GM23338 (cell line): Measurements from ENCODE around the gene RFWD3. TPM values are rescaled to one million over a fixed set of nuclear protein-coding genes. Genes with fewer than 3 reads are reported as not detected.

Experiments used
- ATAC-seq: fragments of 200-7000 bp; cut with Tn5 transposase; 3 replicates; pipeline ENCODE4 v1.9.1; 2020
- DNase-seq: peaks from one replicate; pipeline ENCODE4 v3.0.0-alpha.2; 2015; ENCODE audit warnings: low spot score
- H2AFZ ChIP-seq: fragments of 200-600 bp; sonication (generic); 2 replicates; pipeline ENCODE4 v1.8.0; 2016; ENCODE audit warnings: antibody characterized with exemption, mild to moderate bottlenecking, moderate library complexity
- H3F3A ChIP-seq: fragments of 200-600 bp; sonication (generic); replicated peaks from 2 replicates; pipeline ENCODE4 v1.8.0; 2017; ENCODE audit warnings: antibody characterized with exemption, mixed run types, low read depth
- H3K27ac ChIP-seq: fragments of 200-600 bp; sonication (generic); 2 replicates; pipeline ENCODE4 v1.6.1; 2016; ENCODE audit warnings: low read depth
- H3K27me3 ChIP-seq: fragments of 200-600 bp; sonication (generic); 2 replicates; pipeline ENCODE4 v1.8.0; 2016; ENCODE audit warnings: mild to moderate bottlenecking, mixed run types, moderate library complexity; ENCODE audit not compliant: insufficient read depth
- H3K36me3 ChIP-seq: fragments of 200-600 bp; sonication (generic); 2 replicates; pipeline ENCODE4 v1.8.0; 2016; ENCODE audit warnings: mild to moderate bottlenecking; ENCODE audit not compliant: insufficient read depth
- H3K4me1 ChIP-seq: fragments of 200-600 bp; sonication (generic); 2 replicates; pipeline ENCODE4 v1.8.0; 2016; ENCODE audit warnings: mild to moderate bottlenecking, moderate library complexity; ENCODE audit not compliant: insufficient read depth
- H3K4me2 ChIP-seq: fragments of 200-600 bp; sonication (generic); 2 replicates; pipeline ENCODE4 v1.7.1; 2017; ENCODE audit warnings: mixed run types
- H3K4me3 ChIP-seq: fragments of 200-600 bp; sonication (generic); 2 replicates; pipeline ENCODE4 v1.6.1; 2016; ENCODE audit warnings: mixed run types
- H3K79me2 ChIP-seq: fragments of 200-600 bp; sonication (generic); replicated peaks from 2 replicates; pipeline ENCODE4 v1.8.0; 2017; ENCODE audit warnings: mild to moderate bottlenecking; ENCODE audit not compliant: insufficient read depth
- H3K9me2 ChIP-seq: fragments of 200-600 bp; sonication (generic); 2 replicates; pipeline ENCODE4 v1.8.0; 2017; ENCODE audit not compliant: insufficient read depth
- H4K20me1 ChIP-seq: fragments of 200-600 bp; sonication (generic); replicated peaks from 2 replicates; pipeline ENCODE4 v1.8.0; 2017; ENCODE audit warnings: mild to moderate bottlenecking; ENCODE audit not compliant: insufficient read depth
- H3K27ac Mint-ChIP-seq: 2 replicates; pipeline ENCODE4 v1.8.0; 2020; ENCODE audit warnings: inconsistent platforms, mild to moderate bottlenecking, moderate library complexity, mixed read lengths
- H3K27me3 Mint-ChIP-seq: 3 replicates; pipeline ENCODE4 v1.8.0; 2022; ENCODE audit warnings: low read depth, mild to moderate bottlenecking, moderate library complexity, mixed read lengths, inconsistent platforms; ENCODE audit not compliant: insufficient read depth, poor library complexity
- H3K36me3 Mint-ChIP-seq: 3 replicates; pipeline ENCODE4 v1.8.0; 2021; ENCODE audit warnings: low read depth, mild to moderate bottlenecking, inconsistent platforms, moderate library complexity, mixed read lengths
- H3K4me1 Mint-ChIP-seq: 3 replicates; pipeline ENCODE4 v1.8.0; 2020; ENCODE audit warnings: mild to moderate bottlenecking, inconsistent platforms, mixed read lengths
- H3K4me3 Mint-ChIP-seq: 3 replicates; pipeline ENCODE4 v1.8.0; 2021; ENCODE audit warnings: moderate library complexity, mild to moderate bottlenecking, inconsistent platforms, mixed read lengths
- H3K9me3 Mint-ChIP-seq: 3 replicates; pipeline ENCODE4 v1.8.0; 2020; ENCODE audit warnings: moderate library complexity, mild to moderate bottlenecking, inconsistent platforms, mixed read lengths
- CREB1 ChIP-seq: fragments of 250-450 bp; sonication (Bioruptor Pico); IDR thresholded peaks from 2 replicates; pipeline ENCODE4 v1.5.0; 2020; ENCODE audit warnings: low read depth, mild to moderate bottlenecking, moderate library complexity
- EZH2 ChIP-seq: fragments of 200-600 bp; sonication (generic); IDR thresholded peaks from one replicate; pipeline ENCODE4 v1.8.0; 2017; ENCODE audit warnings: antibody characterized with exemption, mild to moderate bottlenecking, low read depth; ENCODE audit not compliant: unreplicated experiment
- EZH2phosphoT487 ChIP-seq: fragments of 200-600 bp; sonication (generic); IDR thresholded peaks from one replicate; pipeline ENCODE4 v1.8.1; 2018; ENCODE audit warnings: antibody characterized with exemption; ENCODE audit not compliant: unreplicated experiment
- NANOG ChIP-seq: IDR thresholded peaks from 2 replicates; pipeline ENCODE4 v1.6.1; 2016; ENCODE audit warnings: antibody characterized with exemption, borderline replicate concordance
- POLR2AphosphoS5 ChIP-seq: IDR thresholded peaks from 2 replicates; pipeline ENCODE4 v1.6.1; 2016; ENCODE audit warnings: antibody characterized with exemption, low read depth
- STAT1 ChIP-seq: IDR thresholded peaks from one replicate; pipeline ENCODE4 v1.6.1; 2016; ENCODE audit warnings: antibody characterized with exemption; ENCODE audit not compliant: unreplicated experiment
- ZNF114 ChIP-seq: fragments of 250-450 bp; sonication (Bioruptor Pico); IDR thresholded peaks from 2 replicates; pipeline ENCODE4 v1.5.0; 2020; ENCODE audit warnings: mild to moderate bottlenecking, moderate library complexity
- ZNF462 ChIP-seq: fragments of 250-450 bp; sonication (Bioruptor Pico); IDR thresholded peaks from 2 replicates; pipeline ENCODE4 v1.5.0; 2020; ENCODE audit warnings: mild to moderate bottlenecking, moderate library complexity
- polyA plus RNA-seq: library from polyadenylated mRNA; unstranded; fragments of >200 nt; fragmentation: Nextera tagmentation; extraction: Ambion mirVana; gene quantifications from 2 replicates; pipeline ENCODE4 v1.2.1, GENCODE V29; 2016
- total RNA-seq: library from RNA; depleted of rRNA; stranded (reverse); fragments of >200 nt; shearing (Covaris generic); gene quantifications from 2 replicates; pipeline ENCODE4 v1.2.3, GENCODE V29; 2014
- TF ChIP-seq, protein P1 (sequence below), 2 experiments: fragments of 200-600 bp in 1 of 2; sonication (generic) in 1 of 2; conservative IDR thresholded peaks; 2 replicates each; pipeline versions ENCODE4 v1.5.1 to v1.6.1; 2016 to 2017; ENCODE audit warnings: antibody characterized with exemption in 2 of 2, low read depth in 2 of 2, mild to moderate bottlenecking in 2 of 2, moderate library complexity in 1 of 2

Gene RFWD3
- total and polyA plus RNA-seq, 2 experiments from 2014 or later, result 27.6 to 113 TPM

DNA sequence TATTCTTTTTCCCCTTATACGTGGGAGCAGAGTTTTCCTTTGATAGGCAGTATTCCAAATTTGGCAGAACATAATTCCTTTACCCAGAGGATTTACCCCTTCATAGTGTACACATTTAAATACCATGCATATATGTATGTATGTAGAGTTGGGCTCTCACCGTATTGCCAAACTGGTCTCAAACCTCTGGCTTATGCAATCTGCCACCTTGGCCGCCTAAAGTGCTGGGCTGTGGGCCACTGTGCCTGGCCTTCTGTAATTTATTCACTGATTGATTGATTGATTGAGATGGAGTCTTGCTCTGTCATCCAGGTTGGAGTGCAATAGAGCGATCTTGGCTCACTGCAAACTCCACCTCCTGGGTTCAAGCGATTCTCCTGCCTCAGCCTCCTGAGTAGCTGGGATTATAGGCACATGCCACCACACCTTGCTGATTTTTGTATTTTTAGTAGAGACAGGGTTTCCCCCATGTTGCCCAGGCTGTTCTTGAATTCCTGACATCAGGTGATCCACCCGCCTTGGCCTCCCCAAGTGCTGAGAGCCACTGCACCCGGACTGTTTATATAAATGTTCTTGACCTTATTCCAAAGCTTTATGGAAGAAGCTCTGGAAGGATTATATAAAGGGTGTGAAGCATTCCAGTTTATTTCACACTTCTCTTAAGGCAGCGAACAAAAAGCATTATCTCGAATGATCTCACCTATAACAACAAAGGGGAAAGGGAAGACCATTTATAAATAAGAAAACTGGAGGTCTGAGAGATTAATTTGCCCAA lies 74.6 kb downstream of the RFWD3 start:
- no peaks in the 10 kb centered on the region for H3F3A ChIP-seq
- peak overlapping the region; percentile 80; the same call in 1 of the 2 replicates for H3K27ac ChIP-seq
- no peaks in the 10 kb centered on the region for H3K27me3 ChIP-seq
- no peak for TF ChIP-seq ZNF114 (CRISPR knock-in tag)
- TF ChIP-seq EZH2, result no peak
- TF ChIP-seq NANOG, result no peak
- TF ChIP-seq ZNF462 (CRISPR knock-in tag), result no peak
- TF ChIP-seq, protein P1, sequence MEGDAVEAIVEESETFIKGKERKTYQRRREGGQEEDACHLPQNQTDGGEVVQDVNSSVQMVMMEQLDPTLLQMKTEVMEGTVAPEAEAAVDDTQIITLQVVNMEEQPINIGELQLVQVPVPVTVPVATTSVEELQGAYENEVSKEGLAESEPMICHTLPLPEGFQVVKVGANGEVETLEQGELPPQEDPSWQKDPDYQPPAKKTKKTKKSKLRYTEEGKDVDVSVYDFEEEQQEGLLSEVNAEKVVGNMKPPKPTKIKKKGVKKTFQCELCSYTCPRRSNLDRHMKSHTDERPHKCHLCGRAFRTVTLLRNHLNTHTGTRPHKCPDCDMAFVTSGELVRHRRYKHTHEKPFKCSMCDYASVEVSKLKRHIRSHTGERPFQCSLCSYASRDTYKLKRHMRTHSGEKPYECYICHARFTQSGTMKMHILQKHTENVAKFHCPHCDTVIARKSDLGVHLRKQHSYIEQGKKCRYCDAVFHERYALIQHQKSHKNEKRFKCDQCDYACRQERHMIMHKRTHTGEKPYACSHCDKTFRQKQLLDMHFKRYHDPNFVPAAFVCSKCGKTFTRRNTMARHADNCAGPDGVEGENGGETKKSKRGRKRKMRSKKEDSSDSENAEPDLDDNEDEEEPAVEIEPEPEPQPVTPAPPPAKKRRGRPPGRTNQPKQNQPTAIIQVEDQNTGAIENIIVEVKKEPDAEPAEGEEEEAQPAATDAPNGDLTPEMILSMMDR (conservative IDR thresholded peaks at IDR 0.05; ENCODE audit: low read depth in 2 of 2), result no peak
- TF ChIP-seq CREB1, result no peak
- TF ChIP-seq STAT1, result no peak
- no peak for TF ChIP-seq POLR2AphosphoS5
- TF ChIP-seq EZH2phosphoT487, result no peak
- peaks cover under 1% of the 10 kb centered on the region; the same call in 1 of the 2 replicates for H3K4me1 ChIP-seq
- H3K9me2 ChIP-seq, result no peaks in the 10 kb centered on the region
- no peak overlapping the region for H3K4me2 ChIP-seq
- DNase-seq (no peak), ATAC-seq (no peak)
- peaks cover 100% of the 10 kb centered on the region for H3K79me2 ChIP-seq
- Mint-ChIP-seq H3K27ac (peak overlapping the region; percentile 13; the same call in 1 of the 2 replicates), H3K9me3 (no peaks in the 10 kb centered on the region), H3K36me3 (peaks cover 11% of the 10 kb centered on the region; the same call in 2 of the 3 replicates), H3K4me1 (peaks cover 6% of the 10 kb centered on the region; the same call in 2 of the 3 replicates), H3K27me3 (peaks cover 5% of the 10 kb centered on the region), H3K4me3 (no peak overlapping the region)
- H4K20me1 ChIP-seq, result peaks cover 47% of the 10 kb centered on the region; the same call in 1 of the 2 replicates
- no peak overlapping the region for H2AFZ ChIP-seq
- H3K36me3 ChIP-seq, result no peaks in the 10 kb centered on the region
- H3K4me3 ChIP-seq, result no peak overlapping the region
